HepG2 (cell line): Measurements from ENCODE around the gene BCO1.

Experiments used
- EP300 ChIP-seq, 3 experiments: sonication (generic) in 1 of 3; formaldehyde crosslinking in 1 of 3; IDR thresholded peaks; 2 replicates each; pipeline versions ENCODE4 v1.5.1 to v1.6.1; 2011 to 2020; ENCODE audit warnings: low read depth in 2 of 3, low read length in 2 of 3, borderline replicate concordance in 1 of 3, improper control_type of control experiment in 1 of 3, mild to moderate bottlenecking in 1 of 3, missing genetic modification reagents in 1 of 3, moderate library complexity in 1 of 3
- ZNF784 ChIP-seq: sonication (generic); formaldehyde crosslinking; IDR thresholded peaks from 2 replicates; pipeline ENCODE4 v1.5.1; 2020; ENCODE audit warnings: missing genetic modification reagents, mild to moderate bottlenecking, borderline replicate concordance

GRCh38 chr16:81337097-81337496 lies 98.6 kb downstream of the BCO1 start:
- TF ChIP-seq EP300 (IDR thresholded peaks at IDR 0.05; ENCODE audit: low read depth in 2 of 2, low read length in 2 of 2) = no peak
- TF ChIP-seq EP300 (CRISPR knock-in tag; IDR thresholded peaks at IDR 0.05; ENCODE audit: borderline replicate concordance) = no peak
- no peak for TF ChIP-seq ZNF784 (CRISPR knock-in tag)
